OCI-LY1 (cell line): ENCODE data around the gene BSG.

Experiments used
- H2AFZ ChIP-seq: fragments of 200-600 bp; sonication (generic), shearing (Covaris generic); 2 replicates; pipeline ENCODE4 v1.6.0; 2014; ENCODE audit warnings: antibody characterized with exemption, mild to moderate bottlenecking, low read length
- H3F3A ChIP-seq: fragments of 200-600 bp; sonication (generic), shearing (Covaris generic); 2 replicates; pipeline ENCODE4 v1.6.0; 2014; ENCODE audit warnings: mild to moderate bottlenecking, antibody characterized with exemption, low read length, moderate library complexity; ENCODE audit not compliant: insufficient read depth
- H3K27ac ChIP-seq: fragments of 200-600 bp; sonication (generic); 2 replicates; pipeline ENCODE4 v1.5.1; 2014; ENCODE audit warnings: low read length, mixed run types, mild to moderate bottlenecking, low read depth; ENCODE audit not compliant: poor library complexity, severe bottlenecking
- H3K27me3 ChIP-seq: fragments of 200-600 bp; sonication (generic); 2 replicates; pipeline ENCODE4 v1.6.0; 2014; ENCODE audit warnings: antibody characterized with exemption, mild to moderate bottlenecking, low read length, moderate library complexity; ENCODE audit not compliant: insufficient read depth
- H3K36me3 ChIP-seq: fragments of 200-600 bp; sonication (generic); 2 replicates; pipeline ENCODE4 v1.6.1; 2014; ENCODE audit warnings: mild to moderate bottlenecking, antibody characterized with exemption, low read length, moderate library complexity, mixed read lengths; ENCODE audit not compliant: insufficient read depth
- H3K4me1 ChIP-seq: fragments of 200-600 bp; sonication (generic); 2 replicates; pipeline ENCODE4 v1.5.1; 2014; ENCODE audit warnings: mild to moderate bottlenecking, low read length, moderate library complexity; ENCODE audit not compliant: insufficient read depth, severe bottlenecking
- H3K4me2 ChIP-seq: fragments of 200-600 bp; sonication (generic), shearing (Covaris generic); 2 replicates; pipeline ENCODE4 v1.6.1; 2014; ENCODE audit warnings: low read length
- H3K4me3 ChIP-seq: fragments of 200-600 bp; sonication (generic); 2 replicates; pipeline ENCODE4 v1.5.1; 2014; ENCODE audit warnings: low read length, low read depth, mild to moderate bottlenecking, mixed read lengths; ENCODE audit not compliant: poor library complexity, severe bottlenecking
- H3K79me2 ChIP-seq: fragments of 200-600 bp; shearing (Covaris generic); 2 replicates; pipeline ENCODE4 v1.6.1; 2016; ENCODE audit warnings: mixed run types, low read length, mixed read lengths; ENCODE audit not compliant: insufficient read depth
- H3K9ac ChIP-seq: fragments of 200-600 bp; sonication (generic), shearing (Covaris generic); 2 replicates; pipeline ENCODE4 v1.6.1; 2014; ENCODE audit warnings: mild to moderate bottlenecking, low read length, mixed read lengths
- H3K9me2 ChIP-seq: fragments of 200-600 bp; sonication (generic), shearing (Covaris generic); 2 replicates; pipeline ENCODE4 v1.6.1; 2014; ENCODE audit warnings: low read depth, mild to moderate bottlenecking, low read length, mixed read lengths
- H3K9me3 ChIP-seq: fragments of 200-600 bp; shearing (Covaris generic); 2 replicates; pipeline ENCODE4 v1.6.1; 2014; ENCODE audit warnings: low read length, mixed read lengths
- H4K20me1 ChIP-seq: fragments of 200-600 bp; sonication (generic), shearing (Covaris generic); 2 replicates; pipeline ENCODE4 v1.6.0; 2016; ENCODE audit warnings: mild to moderate bottlenecking, low read length; ENCODE audit not compliant: insufficient read depth
- CTCF ChIP-seq: fragments of 200-600 bp; sonication (generic), shearing (Covaris generic); IDR thresholded peaks from 2 replicates; pipeline ENCODE4 v1.5.1; 2017; ENCODE audit warnings: mild to moderate bottlenecking, antibody characterized with exemption, low read length, moderate library complexity, mixed read lengths
- EZH2 ChIP-seq: fragments of 200-600 bp; sonication (generic), shearing (Covaris generic); IDR thresholded peaks from 2 replicates; pipeline ENCODE4 v1.8.0; 2017; ENCODE audit warnings: borderline replicate concordance, mixed run types, mild to moderate bottlenecking, antibody characterized with exemption, low read length, moderate library complexity, mixed read lengths

Gene BSG

DNA sequence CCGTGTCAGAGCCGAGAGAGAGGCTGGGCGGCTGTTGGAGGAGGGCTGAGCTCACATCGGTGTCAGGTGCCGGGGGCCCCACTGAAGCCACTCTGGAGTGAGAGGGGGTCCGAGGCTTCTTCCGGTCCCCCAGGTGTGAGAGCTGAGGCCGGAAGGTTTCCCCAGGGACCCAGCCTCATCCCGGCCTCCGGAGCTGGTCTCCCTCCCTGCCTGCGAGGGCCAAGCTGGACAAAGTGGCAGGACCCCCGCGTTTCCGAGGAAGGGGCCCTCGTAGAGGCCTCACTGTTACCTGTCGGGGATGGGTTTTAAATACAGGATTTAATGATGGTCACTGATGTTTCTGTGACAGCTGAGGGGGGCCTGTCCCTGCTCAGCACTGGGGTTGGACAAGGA, 23.9 kb downstream of the BSG start:
- Histone ChIP-seq H4K20me1 (no peaks in the 10 kb centered on the region), H3F3A (no peaks in the 10 kb centered on the region), H3K4me2 (no peak overlapping the region), H3K9me2 (no peaks in the 10 kb centered on the region), H3K27ac (no peak overlapping the region), H3K4me3 (no peak overlapping the region), H2AFZ (no peak overlapping the region), H3K4me1 (no peaks in the 10 kb centered on the region), H3K9ac (no peak overlapping the region), H3K36me3 (no peaks in the 10 kb centered on the region), H3K27me3 (peaks cover 26% of the 10 kb centered on the region), H3K79me2 (no peaks in the 10 kb centered on the region), H3K9me3 (no peaks in the 10 kb centered on the region)
- TF ChIP-seq CTCF, result no peak
- no peak for TF ChIP-seq EZH2

DNA sequence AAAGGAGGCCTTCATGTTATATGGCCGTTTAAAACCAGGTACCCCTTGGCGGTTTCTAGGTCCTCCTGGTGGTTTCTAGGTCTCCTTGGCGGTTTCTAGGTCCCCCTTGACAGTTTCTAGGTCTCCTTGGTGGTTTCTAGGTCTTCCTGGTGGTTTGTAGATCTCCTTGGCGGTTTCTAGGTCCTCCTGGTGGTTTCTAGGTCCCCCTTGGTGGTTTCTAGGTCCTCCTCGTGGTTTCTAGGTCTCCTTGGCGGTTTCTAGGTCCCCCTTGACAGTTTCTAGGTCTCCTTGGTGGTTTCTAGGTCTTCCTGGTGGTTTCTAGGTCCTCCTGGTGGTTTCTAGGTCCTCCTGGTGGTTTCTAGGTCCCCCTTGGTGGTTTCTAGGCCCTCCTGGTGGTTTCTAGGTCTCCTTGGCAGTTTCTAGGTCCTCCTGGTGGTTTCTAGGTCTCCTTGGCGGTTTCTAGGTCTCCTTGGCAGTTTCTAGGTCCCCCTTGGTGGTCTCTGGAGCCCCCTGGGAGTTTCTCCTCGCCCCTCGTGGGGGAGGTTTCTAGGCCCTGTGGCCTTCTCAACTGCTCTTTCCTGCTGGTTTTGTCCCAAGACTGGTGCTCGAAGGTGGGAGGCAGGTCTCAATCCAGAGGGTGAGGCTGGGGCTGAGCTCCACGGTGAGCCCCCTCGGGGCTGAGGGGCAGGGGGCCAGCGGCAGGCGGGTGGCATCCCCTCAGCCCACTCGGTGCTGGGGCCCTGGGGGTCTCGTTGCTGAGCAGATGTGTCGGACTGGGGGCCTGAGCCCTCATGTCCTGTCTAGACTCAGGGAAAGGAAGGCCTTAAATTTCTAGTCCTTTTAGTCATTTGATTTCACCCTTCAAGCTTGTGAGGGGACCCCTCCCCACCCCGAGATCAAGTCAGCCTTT, 25.3 kb downstream of the BSG start:
- Histone ChIP-seq H3K9me2 (no peaks in the 10 kb centered on the region), H3K4me2 (no peak overlapping the region), H3K79me2 (no peaks in the 10 kb centered on the region), H3K4me1 (no peaks in the 10 kb centered on the region), H3K4me3 (no peak overlapping the region), H3K9me3 (no peaks in the 10 kb centered on the region), H3K36me3 (no peaks in the 10 kb centered on the region), H3K27me3 (peaks cover 25% of the 10 kb centered on the region), H2AFZ (no peak overlapping the region), H3F3A (no peaks in the 10 kb centered on the region), H4K20me1 (no peaks in the 10 kb centered on the region), H3K27ac (no peak overlapping the region), H3K9ac (no peak overlapping the region)
- TF ChIP-seq CTCF, result no peak
- TF ChIP-seq EZH2, result no peak

DNA sequence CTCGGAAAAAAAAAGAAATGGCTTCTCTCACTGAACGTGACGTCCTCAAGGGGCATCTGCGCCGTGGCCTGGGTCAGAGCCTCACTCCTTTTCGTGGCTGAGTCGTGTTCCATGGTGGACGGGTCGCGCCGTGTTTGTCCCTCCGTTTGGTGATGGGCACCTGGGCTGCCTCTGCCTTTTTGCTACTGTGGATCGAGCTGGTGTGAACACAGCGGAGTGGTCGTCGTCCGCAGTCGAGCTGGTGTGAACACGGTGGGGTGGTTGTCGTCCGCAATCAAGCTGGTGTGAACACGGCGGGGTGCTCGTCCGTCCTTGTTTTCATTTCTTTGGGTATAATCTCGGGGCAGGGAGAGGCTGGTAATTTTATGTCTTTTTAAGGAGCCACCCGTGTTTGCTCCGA, 28.9 kb downstream of the BSG start:
- H3K9me2 ChIP-seq, result no peaks in the 10 kb centered on the region
- no peak overlapping the region for H3K9ac ChIP-seq
- no peak overlapping the region for H3K27ac ChIP-seq
- H3F3A ChIP-seq, result no peaks in the 10 kb centered on the region
- no peak overlapping the region for H3K4me3 ChIP-seq
- H3K79me2 ChIP-seq, result no peaks in the 10 kb centered on the region
- no peaks in the 10 kb centered on the region for H3K9me3 ChIP-seq
- TF ChIP-seq CTCF, result no peak
- no peak for TF ChIP-seq EZH2
- H3K36me3 ChIP-seq, result no peaks in the 10 kb centered on the region
- H4K20me1 ChIP-seq, result no peaks in the 10 kb centered on the region
- H3K4me2 ChIP-seq, result no peak overlapping the region
- peaks cover 17% of the 10 kb centered on the region; the same call in 1 of the 2 replicates for H3K27me3 ChIP-seq
- no peaks in the 10 kb centered on the region for H3K4me1 ChIP-seq
- H2AFZ ChIP-seq, result no peak overlapping the region
